GM19467 (cell line): ENCODE data around the gene KCNG2.

ENCODE experiments used
- ATAC-seq: cut with Tn5 transposase; IDR thresholded peaks from one replicate; pipeline ENCODE4 v1.9.1; 2021; ENCODE audit warnings: mild to moderate bottlenecking, moderate library complexity; ENCODE audit not compliant: unreplicated experiment

KCNG2 gene

GRCh38 chr18:79882522-79883241, 84.9 kb downstream of the KCNG2 start:
- ATAC-seq = no peak

GRCh38 chr18:79883461-79884293, 85.9 kb downstream of the KCNG2 start:
- ATAC-seq = no peak

- no peak for ATAC-seq
These were observed 86.7 kb downstream of the KCNG2 start for GRCh38 chr18:79884294-79884962.

DNA sequence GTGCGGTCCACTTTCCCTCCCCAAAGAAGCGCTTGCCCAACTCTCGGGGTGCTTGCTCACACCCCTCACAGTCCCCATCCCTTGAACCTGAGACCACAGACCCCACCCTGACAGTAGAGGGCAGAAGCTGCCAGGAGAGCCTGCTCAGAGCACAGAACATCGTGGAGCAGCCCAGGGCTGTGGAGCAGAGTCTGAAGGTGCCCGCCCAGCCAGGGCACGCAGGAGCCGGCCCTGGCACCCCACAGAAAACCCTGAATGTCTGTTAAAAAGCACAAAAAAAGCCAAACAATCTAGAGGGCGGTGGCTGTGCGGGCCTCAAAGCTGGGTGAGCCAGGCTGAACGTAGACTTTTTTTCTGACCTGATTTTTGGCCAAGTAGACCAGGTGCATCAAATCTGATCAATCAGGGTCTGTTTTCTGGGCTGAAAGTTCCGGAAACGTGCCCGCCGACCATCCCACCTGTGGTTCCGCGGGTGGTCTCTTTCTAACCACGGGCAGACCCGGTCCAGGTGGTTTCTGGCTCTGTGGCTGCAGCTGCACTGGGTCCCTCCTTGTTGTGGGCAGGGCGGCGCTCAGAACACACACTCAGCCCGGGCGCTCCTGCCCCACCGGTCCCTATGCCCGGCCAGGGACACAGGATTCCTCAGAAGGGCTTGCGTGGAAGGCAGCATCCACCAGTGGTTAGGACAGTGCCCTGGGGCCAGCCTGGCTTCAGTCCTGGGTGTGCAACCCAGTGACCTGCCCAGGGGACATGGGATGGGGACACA, 87.4 kb downstream of the KCNG2 start:
- ATAC-seq = no peak

DNA sequence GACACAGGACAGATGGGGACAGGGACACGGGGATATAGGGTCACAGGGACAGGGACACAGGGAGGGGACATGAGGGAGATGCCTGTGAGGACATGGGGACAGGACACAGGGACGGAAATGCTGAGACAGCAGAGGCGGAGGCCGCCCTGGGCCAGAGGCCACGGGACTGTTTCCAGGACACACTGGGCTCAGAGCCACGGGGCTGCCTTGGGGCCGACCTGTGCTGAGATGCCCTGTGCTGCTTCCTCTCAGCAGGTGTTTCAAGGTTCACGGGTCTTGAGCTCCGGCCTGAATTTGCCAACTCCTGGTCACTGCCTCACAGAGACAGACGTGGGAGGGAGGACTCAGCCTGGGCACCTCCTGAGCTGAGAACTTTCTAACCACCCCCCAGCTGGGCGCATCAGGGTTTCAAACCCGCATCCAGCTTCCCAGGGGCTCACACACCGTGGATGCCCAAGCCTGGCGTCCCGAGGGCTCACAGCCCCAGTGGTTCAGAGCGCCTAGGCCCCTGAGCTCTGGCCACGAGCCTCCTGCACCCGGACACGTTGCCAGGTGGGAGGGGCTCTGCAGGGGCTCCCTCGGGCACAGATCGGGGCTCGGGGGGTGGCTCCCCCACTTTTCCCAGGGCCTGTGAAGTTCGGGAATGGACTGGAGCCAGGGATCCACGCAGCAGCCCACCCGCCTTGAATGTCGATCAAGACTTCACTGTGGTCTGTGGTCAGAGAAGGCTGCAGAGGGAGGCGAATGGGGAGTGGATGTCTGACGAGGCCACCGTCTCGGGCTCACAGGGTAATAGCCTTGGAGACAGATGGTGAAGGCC, 89.7 kb downstream of the KCNG2 start:
- no peak for ATAC-seq

DNA sequence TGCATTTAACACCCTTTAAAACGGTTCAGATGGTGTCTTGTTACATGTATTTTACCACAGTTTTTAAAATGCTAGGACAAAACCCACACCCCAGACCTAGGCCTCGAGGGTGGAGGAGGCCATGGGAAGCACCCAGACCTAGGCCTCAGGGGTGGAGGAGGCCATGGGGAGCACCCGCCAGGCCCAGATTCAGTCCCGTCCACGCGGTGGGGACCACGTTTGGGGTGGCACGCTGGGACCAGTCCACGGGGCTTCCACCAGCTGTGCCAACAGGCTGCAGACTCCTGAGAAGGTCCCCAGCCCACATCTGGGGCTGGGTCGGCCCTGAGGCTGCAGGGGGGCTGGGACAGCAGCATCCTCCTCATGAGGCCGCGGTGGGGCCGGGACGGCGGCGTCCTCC, 90.3 kb downstream of the KCNG2 start:
- no peak for ATAC-seq

DNA sequence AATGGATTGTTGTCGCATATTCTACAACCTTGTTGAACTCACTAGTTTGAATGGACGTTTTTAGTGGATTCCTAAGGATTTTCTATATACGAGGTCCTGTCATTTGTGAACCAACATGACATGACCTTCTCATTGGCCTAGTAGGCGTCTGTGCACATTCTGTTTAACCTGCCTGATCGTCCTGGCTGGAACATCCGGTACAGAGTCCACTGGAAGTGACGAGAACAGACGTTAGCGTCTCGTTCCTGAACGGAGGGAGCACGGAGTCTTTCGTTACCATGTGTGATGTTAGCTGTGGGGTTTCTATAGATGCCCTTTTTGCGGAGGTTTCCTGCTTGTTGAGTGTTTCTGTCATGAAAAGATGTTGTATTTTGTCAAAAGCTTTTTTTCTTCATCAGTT, 91.8 kb downstream of the KCNG2 start:
- no peak for ATAC-seq

GRCh38 chr18:79890674-79891073, 92.9 kb downstream of the KCNG2 start:
- ATAC-seq = no peak

DNA sequence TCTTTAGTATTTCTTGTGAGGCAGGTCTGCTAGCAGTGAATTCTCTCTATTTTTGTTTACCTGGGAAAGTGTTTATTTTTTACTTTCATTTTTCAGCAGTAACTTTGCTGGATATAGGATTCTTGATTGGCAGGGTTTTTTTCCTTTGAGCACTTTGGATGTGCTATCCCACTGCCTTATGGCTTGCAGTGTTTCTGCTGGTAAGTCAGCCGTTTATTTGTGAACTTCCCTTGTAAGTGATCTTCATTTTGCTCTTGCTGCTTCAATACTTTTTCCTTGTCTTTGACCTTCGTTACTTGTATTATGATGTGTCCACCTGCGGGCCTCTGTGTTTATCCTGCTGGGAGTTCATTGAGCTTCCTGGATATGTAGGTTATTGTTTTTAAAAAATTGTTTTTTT, 99.0 kb downstream of the KCNG2 start:
- ATAC-seq = no peak

GRCh38 chr18:79897940-79898625, 100.3 kb downstream of the KCNG2 start:
- no peak for ATAC-seq

DNA sequence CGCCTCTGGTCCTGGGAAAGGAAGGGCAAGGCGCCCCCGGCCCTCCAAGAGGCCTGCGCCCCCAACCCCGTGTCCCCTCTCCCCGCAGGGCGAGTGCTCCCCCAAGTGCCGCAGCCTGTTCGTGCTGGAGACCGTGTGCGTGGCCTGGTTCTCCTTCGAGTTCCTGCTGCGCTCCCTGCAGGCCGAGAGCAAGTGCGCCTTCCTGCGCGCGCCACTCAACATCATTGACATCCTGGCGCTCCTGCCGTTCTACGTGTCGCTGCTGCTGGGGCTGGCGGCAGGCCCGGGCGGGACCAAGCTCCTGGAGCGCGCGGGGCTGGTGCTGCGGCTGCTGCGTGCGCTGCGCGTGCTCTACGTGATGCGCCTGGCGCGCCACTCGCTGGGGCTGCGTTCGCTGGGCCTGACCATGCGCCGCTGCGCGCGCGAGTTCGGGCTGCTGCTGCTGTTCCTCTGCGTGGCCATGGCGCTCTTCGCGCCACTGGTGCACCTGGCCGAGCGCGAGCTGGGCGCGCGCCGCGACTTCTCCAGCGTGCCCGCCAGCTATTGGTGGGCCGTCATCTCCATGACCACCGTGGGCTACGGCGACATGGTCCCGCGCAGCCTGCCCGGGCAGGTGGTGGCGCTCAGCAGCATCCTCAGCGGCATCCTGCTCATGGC, 101.3 kb downstream of the KCNG2 start:
- no peak for ATAC-seq

- no peak for ATAC-seq
These were observed 102.1 kb downstream of the KCNG2 start for GRCh38 chr18:79899609-79900445.

- no peak for ATAC-seq
These were observed 103.2 kb downstream of the KCNG2 start for GRCh38 chr18:79900610-79901570.

DNA sequence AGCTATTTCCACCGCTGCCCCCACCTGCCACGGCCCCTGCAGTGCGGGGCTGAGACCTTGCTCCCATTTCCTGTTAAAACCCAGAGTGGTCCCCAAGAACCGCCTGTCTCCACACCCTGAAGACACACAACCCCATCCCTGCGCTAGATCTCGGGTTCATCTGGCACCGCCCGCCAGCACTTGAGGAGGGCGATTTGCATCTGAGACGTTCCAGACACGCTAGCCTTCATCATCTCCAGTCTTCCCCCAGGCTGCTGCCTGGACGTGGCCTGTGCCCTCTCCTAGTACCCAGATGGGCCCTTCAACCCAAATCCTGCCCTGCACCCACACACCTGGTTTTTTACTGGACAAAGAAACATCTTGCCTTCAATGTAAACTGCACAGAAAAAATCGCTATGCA, 103.9 kb downstream of the KCNG2 start:
- ATAC-seq = no peak

GRCh38 chr18:79902075-79902474, 104.3 kb downstream of the KCNG2 start:
- ATAC-seq = no peak

GRCh38 chr18:79902640-79903039, 104.9 kb downstream of the KCNG2 start:
- no peak for ATAC-seq

DNA sequence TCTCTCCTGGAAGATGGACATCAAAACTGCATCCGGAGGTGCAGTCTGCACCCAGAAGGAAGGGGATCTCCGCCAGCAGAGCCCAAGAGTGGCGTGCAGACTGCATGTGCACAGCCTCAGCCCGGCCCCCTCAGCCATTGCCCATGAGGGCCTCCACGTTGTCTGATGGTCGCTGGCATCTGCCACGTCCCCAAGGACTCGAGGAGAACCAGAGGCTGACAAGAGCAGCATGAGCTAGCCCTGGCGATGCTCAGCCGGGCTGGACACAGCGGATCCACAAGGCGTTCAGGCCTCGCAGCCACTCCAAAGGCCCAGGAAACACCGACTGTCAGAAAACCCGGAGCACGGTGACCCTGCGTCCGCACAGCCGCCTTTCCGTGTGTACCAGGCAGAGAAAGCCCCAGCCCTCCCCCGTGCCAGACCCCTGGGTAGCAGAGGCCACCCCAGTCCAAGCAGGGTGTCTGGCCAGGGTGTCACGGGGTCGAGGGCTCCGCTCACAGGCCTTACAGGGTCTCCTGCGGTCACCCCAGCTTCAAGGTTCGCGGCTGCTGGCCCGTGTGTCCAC, 105.4 kb downstream of the KCNG2 start:
- no peak for ATAC-seq
